Esophagus muscularis mucosa (tissue), 4 donors: Measurements from ENCODE around the gene FDXR.

Source experiments
- EP300 ChIP-seq: sonication (generic); formaldehyde crosslinking; IDR thresholded peaks from one replicate; pipeline ENCODE4 v1.6.1; 2017; ENCODE audit warnings: antibody characterized with exemption
- POLR2A ChIP-seq: fragments of 450-650 bp; IDR thresholded peaks from one replicate; pipeline ENCODE4 v1.6.1; 2017; ENCODE audit warnings: antibody characterized with exemption, moderate library complexity, mild to moderate bottlenecking, low read depth
- POLR2AphosphoS5 ChIP-seq, 2 donors: sonication (generic); formaldehyde crosslinking; IDR thresholded peaks; one replicate each; pipeline ENCODE4 v1.6.1; 2017; ENCODE audit warnings: antibody characterized with exemption in 2 of 2
- TF ChIP-seq, protein P1 (sequence below), 3 experiments: fragments of 200-600 bp in 2 of 3; fragments of 450-650 bp in 1 of 3; sonication (generic) in 2 of 3; IDR thresholded peaks; one replicate each; pipeline ENCODE4 v1.5.1; 2017 to 2019; ENCODE audit warnings: antibody characterized with exemption in 3 of 3, mild to moderate bottlenecking in 2 of 3, moderate library complexity in 1 of 3

- TF ChIP-seq, protein P1, sequence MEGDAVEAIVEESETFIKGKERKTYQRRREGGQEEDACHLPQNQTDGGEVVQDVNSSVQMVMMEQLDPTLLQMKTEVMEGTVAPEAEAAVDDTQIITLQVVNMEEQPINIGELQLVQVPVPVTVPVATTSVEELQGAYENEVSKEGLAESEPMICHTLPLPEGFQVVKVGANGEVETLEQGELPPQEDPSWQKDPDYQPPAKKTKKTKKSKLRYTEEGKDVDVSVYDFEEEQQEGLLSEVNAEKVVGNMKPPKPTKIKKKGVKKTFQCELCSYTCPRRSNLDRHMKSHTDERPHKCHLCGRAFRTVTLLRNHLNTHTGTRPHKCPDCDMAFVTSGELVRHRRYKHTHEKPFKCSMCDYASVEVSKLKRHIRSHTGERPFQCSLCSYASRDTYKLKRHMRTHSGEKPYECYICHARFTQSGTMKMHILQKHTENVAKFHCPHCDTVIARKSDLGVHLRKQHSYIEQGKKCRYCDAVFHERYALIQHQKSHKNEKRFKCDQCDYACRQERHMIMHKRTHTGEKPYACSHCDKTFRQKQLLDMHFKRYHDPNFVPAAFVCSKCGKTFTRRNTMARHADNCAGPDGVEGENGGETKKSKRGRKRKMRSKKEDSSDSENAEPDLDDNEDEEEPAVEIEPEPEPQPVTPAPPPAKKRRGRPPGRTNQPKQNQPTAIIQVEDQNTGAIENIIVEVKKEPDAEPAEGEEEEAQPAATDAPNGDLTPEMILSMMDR (IDR thresholded peaks at IDR 0.05) = no peak
- no peak for TF ChIP-seq POLR2A
- no peak for TF ChIP-seq POLR2AphosphoS5 (IDR thresholded peaks at IDR 0.05)
- no peak for TF ChIP-seq EP300
Measured at GRCh38 chr17:74842146-74842598, 30.6 kb downstream of the FDXR start.
